GM21381 (cell line): ENCODE data around the gene PATE3.

ENCODE experiments used
- ATAC-seq: cut with Tn5 transposase; IDR thresholded peaks from one replicate; pipeline ENCODE4 v1.9.1; 2021; ENCODE audit warnings: mild to moderate bottlenecking, moderate library complexity; ENCODE audit not compliant: unreplicated experiment

The PATE3 gene, protein sequence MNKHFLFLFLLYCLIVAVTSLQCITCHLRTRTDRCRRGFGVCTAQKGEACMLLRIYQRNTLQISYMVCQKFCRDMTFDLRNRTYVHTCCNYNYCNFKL

GRCh38 chr11:125787827-125788226, at the start of gene PATE3:
TSS of gene PATE3 (plus strand) at chr11:125788127. CDS start at chr11:125788152, 25 bp downstream.
- ATAC-seq = no peak

- no peak for ATAC-seq
These were observed 47.3 kb upstream of the PATE3 start for GRCh38 chr11:125740617-125741016.

DNA sequence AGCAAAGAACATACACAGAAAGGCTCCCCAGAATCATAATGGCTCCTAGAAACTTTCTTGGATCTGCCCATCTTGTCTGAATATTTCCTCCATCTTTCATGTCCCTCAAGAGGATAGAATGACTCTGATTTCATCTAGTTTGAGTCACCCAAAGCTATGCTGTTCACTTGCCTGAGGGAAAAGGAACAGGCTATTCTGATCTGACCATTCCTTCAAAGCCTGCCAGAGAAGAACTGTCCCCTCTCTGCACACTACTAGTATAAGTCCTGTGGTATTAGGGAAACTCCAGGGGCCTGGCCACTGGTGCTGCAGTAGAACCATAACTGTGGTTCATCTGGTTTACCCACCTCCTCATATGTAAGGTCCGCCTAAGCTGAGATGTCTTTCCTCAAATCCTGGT, 44.2 kb upstream of the PATE3 start:
- no peak for ATAC-seq

DNA sequence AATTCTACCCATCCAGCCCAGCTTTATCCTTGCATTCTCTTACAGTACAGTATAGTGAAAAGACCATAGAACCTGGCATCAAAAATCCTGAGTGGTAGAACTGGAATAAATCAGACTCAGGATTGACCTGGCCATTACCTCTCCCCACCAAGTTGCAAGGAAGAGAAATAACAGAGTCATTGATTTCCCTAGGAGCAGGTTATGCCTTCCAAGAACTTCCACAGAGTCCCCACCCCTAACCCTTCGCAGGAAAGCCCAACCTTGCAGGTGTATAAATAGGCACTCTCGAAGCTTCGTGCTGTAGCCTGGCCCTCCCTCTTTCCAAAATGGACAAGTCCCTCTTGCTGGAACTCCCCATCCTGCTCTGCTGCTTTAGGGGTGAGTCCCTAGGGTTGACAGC, 41.9 kb upstream of the PATE3 start, which contains the start of gene PATE1:
PATE1 (plus strand) TSS at position 301 of the 400 bp plus-strand sequence; CDS start at position 327, 26 bp downstream.
- no peak for ATAC-seq

DNA sequence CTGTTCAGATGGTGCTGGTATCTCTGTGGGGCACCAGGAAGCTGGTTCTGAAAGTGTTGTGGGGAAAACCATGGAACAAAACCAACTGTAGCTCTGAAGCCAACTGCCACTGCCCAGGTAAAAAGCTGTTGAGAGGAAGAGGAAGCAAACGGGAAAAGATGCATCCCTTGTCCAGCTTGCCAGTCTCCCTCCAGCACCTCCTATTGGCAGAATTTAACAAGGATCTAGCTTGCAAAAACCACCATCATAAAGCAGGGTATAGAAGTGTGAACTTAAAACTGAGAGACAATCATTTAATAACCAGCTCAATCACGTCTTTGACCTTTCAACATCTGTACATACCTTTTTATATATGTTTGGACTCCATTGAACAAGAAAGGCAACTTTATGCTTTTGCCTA, 37.3 kb upstream of the PATE3 start:
- no peak for ATAC-seq

DNA sequence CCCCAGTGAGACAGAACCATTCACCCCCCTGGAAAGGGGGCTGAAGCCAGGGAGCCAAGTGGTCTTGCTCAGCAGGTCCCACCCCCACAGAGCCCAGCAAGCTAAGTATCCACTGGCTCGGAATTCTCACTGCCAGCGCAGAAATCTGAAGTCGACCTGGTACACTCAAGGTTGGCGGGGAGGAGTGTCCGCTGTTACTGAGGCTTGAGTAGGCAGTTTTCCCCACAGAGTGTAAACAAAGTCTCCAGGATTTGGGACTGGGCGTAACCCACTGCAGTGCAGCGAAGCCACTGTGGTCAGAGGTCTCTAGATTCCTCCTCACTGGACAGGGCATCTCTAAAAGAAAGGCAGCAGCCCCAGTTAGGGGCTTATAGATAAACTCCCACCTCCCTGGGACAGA, 31.9 kb upstream of the PATE3 start:
- no peak for ATAC-seq

DNA sequence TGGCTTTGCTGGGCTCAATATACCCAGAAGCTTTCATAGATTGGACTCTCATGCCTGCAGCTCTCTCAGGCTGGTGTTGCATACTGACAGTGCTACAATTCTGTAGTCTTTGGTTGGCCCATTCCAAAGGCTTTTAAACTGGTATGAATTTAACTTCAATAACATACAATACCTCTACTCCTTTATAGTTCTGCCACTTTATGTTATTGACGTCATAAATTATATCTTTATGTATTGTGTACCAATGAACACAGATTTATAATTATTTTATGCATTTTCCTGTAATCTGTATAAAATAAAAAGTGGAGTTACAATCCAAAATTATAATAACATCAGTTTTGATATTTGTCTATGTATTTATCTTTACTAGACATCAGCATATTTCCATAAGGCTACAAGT, 25.5 kb upstream of the PATE3 start:
- no peak for ATAC-seq

- no peak for ATAC-seq
These were observed 24.4 kb upstream of the PATE3 start for GRCh38 chr11:125763483-125763882.

GRCh38 chr11:125766251-125766650, 21.7 kb upstream of the PATE3 start:
- no peak for ATAC-seq

DNA sequence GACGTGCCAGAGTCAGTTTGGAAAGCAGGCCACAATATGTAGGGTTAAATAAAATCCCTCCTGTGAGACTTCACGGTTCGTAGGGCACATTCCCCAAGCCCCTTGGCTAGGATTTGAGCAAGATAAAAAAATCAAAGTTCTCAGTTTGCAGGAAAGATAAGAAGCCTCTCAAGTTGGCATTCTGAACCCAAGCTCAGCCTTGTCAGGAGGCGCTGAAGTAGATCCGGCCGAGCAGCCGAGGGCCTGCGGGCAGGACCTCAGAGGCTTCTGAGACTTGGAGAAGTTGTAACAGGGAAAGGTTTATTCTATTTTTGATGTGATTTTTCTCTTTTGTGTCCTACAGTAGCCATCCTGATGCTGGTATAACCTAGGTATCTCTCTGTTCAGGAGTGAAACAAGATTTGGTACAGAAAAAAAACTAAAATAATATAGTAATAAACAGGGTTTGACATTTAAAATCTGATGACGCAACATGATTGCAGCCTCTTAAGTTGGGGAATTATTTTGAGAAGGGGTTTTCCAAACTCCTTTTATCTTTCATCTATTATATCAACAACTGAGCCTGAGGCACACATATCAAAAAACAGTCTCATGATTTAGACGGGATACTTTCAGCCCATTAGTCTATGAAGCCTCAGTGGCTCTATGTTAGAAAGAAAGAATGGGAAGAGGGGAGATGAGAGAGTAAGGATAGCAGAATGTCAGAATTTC, 19.4 kb upstream of the PATE3 start:
- ATAC-seq = no peak

GRCh38 chr11:125770583-125770982, 17.3 kb upstream of the PATE3 start:
- no peak for ATAC-seq

DNA sequence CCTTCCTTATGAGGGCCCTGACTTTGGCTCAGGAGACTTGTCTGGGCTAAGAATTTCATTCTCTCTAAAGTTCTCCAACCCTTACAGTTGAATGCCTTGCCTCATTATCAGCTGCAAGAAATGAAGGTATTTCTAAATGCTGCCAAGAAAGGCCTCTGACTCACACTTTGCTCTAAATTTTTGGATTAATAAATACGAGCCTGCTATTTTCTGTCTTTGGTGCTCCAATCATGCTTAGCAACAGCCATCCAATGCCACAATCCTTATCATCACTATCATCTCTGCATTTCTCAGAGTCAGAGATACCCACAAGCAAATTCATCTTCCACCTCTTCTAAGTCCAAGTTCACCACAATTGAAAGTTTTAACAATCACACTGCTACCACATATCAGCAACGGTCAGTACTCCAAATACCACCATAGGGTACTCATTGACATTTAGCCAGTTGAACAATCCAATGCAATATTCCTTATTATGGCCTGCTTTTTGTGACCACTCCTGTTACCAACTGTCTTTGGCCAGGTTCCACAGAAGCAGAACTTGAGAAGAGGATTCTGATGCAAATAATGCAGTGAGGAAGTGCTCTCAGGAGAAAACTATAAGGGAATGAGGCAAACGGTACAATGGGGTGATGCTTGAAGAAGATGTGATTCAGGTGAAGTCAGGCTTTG, 15.0 kb upstream of the PATE3 start:
- ATAC-seq = no peak

DNA sequence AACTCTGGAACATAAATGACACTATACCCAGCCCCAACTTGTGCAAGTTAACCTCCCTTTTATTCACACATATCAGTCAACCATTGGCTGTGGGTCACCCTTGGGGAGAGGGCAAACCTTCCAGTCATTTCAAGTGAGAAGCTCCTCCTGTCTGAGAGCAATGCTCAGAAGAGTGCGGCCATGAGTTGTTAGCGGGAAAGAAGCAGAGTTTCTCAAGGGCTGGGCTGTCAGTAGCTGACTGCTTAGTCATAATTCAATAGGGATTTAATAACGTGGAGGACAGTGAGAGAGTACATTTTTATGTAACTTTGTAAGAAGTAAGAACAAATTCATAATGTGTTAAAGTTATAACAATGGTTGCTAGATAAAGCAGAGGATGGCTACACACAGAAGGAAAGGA, 14.4 kb upstream of the PATE3 start:
- no peak for ATAC-seq

GRCh38 chr11:125777309-125777708, 10.6 kb upstream of the PATE3 start:
- no peak for ATAC-seq

GRCh38 chr11:125778728-125779127, 9.2 kb upstream of the PATE3 start, which contains the start of gene PATE2:
TSS of gene PATE2 (minus strand) at chr11:125778828. CDS start at chr11:125778773, 55 bp downstream.
- no peak for ATAC-seq

GRCh38 chr11:125784678-125785077, 3.2 kb upstream of the PATE3 start:
- no peak for ATAC-seq

DNA sequence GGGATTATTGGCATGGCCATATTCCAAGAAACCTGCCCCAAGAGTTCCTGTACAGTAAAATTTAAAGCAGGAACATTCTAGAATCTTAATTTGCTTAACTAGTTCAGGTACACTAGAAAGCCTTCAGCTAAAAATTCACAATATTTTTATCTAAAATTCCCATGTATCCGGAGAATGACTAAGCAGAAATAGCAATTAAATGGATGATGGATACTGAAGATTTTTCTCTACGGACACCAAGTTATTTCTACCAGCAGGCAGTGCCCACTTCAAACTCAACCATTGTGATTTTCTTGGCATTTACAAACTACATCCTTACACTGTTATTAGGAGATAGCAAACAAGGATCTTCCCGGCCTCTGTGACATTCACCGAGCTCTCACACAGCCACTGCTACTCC, 2.9 kb downstream of the PATE3 start:
- no peak for ATAC-seq

DNA sequence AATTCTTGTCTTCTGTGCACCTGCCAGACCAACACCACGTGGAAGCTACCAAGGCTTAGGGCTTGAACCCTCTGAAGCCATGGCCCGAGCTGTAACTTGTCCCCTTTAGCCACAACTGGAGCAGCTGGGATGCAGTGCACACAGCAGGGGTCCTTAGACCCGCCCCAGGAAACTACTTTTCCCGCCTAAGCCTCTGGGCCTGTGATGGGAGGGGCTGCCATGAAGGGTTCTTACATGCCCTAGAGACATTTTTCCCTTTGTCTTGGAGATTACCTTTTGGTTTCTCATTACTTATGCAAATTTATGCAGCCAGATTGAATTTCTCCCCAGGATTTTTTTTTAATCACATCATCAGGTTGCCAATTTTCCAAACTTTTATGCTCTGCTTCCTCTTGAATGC, 9.7 kb downstream of the PATE3 start:
- no peak for ATAC-seq

- ATAC-seq = no peak
These were observed 11.9 kb downstream of the PATE3 start for GRCh38 chr11:125799808-125800207.

GRCh38 chr11:125802387-125802786, 14.5 kb downstream of the PATE3 start:
- no peak for ATAC-seq

GRCh38 chr11:125807909-125808308, 20.0 kb downstream of the PATE3 start:
- ATAC-seq = no peak

DNA sequence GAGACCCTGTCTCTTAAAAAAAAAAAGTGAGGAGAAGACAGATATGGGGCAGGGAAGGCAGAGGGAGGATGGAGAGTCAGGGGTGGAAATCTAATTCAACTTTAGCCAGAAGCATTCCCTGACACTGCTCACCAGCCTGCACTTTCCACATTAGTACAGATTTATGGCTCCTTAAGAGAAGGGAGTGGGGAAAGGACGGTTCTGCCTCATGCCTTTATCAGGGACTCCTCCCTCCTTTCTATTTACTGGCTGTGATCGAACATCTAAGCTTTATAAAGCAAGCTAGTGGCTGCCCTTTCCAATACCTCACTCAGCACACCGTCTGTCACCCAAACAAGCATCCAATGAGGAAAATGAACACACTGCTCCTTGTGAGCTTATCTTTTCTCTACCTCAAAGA, 45.1 kb downstream of the PATE3 start, which contains the start of gene PATE4:
PATE4 (plus strand) TSS at position 301 of the 400 bp plus-strand sequence; CDS start at position 345, 44 bp downstream.
- no peak for ATAC-seq
